Urothelium cell line (cell line): ENCODE data around the gene NUP214.

Source experiments
- DNase-seq: peaks from one replicate; pipeline ENCODE4 v3.0.0; 2011; ENCODE audit warnings: low spot score, mixed read lengths
- FAIRE-seq: peaks from 2 replicates; lab custom pipeline; 2011; peaks lifted over from hg19 to GRCh38; lab: Jason Lieb, UNC

Gene NUP214

DNA sequence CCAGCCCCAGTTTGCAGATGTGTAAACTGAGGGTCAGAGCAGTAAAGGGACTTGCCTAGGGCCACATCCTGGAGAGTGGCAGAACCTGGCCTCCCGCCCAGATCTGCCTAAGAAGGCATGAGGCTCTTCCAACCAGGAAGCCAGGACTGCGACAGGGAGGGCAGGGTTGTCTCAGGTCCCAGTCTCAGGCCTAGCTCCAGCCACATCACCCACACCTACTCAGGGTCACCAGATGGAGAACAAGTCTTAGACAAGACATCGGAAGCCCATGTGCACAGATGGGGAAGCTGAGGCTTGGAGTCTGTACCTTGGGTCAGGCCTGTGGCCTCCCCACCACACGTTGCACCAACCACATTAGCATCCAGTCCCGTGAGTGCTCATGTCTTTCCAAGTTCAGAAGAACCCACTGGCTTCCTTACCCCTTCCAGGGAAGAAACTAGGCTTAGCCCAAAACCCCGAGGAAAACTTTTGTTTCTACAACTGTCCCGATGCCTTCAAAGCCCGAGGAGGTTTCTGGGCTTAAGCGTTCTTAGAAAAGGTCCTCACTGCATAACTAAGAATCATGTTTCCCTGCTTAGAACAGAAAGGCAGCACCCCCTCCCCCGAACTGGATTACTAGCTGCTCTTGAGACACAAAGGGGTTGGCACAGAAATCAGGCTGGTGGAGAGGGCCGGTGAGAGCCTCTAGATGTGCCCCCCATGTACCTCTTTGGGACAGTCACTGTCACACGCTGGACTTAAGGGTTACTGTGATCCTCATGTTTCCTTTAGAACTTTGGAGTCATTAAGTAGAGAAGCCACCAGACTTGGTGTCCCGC lies 148.7 kb downstream of the NUP214 start:
- DNase-seq (no peak), FAIRE-seq (no peak)

DNA sequence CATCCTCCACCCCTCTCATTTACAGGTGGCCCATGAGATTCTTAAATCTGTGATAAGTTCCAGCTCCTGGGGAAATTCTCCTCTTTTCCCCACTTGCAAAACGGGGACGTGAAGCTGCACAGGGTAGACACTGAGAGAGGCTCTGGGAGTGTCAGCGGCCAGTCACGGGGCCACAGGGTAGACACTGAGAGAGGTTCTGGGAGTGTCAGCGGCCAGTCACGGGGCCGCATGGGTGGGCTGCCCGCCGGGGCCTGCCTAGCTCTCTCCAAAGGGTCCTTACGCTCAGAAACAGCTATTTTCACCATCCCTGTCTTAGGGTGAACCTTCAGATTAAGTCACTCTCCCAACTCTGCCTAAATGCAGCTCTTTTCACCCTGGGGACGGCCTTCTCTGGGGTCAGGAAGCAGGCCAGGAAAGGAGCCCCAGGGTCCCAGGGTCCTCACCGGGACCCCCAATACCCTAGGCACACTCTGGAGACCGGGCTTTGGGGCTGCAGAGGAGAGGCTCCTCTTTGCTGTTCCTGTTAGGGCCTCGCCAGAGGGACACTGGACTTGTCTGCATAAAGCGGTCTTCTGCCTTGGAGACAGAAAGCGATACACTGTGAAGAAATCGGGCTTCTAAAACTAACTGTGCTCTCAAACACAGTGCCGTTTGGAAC lies 149.4 kb downstream of the NUP214 start:
- DNase-seq, result no peak
- no peak for FAIRE-seq

DNA sequence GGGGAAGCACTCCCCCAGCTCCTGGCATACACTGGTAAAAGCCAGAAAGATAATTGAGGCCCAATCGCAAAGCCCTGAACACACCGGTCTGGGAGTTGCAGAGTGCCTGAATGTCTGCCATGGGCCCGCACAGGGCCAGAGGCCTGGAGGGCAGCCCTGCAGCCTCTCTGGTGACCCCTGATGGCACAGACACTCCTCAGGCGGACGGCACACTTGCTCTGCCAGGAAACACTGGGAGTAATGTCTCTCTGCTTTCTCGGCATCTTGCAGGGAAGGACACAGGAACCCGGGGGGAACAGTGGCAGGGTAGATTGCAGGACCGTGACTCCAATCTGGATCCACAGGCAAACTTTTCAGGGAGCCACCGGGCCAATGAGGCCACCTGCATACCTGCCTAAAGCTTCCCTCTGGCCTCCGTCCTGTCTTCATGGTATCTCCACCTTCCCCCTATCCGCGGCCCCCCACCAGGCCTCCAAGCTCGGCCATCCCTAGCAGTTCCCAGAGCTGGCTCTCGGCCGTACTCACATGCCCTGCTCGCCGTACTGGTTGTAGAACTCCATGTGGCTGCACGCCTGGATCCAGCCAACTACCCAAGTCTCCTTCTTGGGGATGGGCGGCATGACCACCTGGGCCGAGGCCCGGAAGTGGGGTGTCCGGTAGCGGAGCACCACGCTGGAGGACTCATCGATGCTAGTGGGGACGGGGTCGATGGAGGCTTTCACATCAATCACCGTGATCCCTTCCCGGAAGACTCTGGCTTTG lies 150.1 kb downstream of the NUP214 start:
- DNase-seq (no peak), FAIRE-seq (no peak)

DNA sequence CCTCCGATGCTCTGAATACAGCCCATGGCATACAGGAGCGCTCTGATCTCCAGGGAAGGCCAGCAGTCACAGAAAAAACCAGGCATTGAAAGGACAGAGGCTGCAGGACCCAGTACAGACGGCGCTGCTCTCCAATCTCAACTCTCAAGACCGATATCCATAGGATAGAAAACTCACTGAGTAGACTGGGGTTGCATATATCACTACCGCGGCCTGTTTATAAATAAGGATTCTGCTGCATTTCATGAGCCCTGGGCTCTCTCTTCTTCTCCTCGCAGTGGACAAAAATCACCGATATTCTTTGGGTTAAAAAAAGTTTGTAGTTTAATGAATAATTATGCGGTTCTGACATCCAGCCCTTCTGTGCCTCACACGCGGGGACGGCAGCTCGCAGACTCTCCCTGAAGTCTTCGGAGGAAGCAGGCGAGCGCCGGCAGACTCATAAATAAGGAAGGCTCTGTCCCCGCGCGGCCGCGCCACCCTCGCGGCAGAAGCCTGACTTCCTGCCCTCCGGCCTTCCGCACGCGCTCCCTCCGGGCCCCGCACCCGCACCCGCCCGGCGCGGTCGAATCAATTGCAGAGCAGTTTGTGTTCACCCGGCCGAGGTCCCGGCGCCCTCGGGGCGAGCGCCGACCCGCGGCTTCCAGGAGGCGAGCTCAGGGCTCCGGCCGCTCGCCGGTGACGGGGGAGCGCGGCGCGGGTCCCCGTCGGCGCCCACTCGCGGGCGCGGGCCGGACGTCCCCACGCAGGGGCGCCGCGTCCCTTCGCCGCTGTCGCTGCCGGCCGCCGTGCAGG lies 150.9 kb downstream of the NUP214 start, which contains the start of gene FAM78A:
Gene FAM78A, minus strand, starts transcription at position 417 of the 795 bp plus-strand sequence. Its CDS starts 331 bp downstream, at position 86.
- FAIRE-seq, result no peak

DNA sequence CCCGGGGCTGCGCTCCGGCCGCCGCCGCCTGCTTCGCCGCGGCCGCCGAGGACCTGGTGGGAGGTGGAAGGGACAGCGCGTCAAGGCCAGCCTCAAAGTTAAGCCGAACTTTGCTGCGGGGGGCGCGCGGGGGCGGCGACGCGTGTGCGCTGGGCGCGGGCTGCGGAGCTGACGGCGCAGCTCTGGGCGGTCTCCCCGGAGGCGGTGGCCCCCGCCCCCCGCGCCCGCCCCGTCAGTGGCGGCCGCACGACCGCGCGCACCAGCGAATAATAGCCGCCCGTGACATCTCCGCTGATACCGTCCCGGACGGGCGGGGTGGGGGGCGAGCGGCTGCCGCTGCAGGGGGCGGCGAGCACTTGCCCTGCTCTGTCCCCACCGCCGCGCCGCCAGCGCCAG lies 151.5 kb downstream of the NUP214 start:
- DNase-seq (no peak), FAIRE-seq (no peak)

More for the DNA sequence above, 150.9 kb downstream of the NUP214 start, which contains the start of gene FAM78A:
- DNase-seq, result no peak

DNA sequence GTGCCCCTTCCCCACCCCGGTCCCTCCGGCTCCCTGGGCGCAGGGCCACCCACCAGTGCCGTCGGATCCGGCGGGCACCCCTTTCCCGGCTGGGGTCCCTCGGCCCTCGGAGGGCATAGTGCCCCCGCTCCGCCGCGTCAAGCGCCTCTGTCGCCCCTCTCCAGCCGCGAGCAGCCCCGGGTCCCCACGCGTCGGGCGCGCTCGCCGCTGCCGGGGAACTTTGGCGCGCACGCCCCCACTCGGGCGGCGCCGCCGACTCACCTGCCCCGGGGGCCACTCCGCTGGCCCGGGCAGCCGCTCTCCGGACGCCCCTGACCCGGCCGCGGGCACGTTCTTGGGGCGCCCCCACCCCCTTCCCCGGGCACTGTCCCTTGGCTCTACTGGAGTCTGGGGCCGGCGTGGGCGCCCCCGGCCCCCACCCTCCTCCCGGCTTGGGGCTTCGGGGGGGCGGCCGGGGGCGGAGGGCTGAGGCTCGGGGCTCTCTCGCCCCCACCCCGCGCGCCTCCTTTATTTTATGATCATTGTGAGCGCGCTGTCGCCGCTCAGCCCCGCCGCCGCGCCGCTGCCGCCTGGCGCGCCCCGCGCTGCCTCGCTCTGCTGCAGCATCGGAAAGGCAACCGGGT lies 152.0 kb downstream of the NUP214 start:
- DNase-seq, result peak; percentile 37
- FAIRE-seq, result no peak

DNA sequence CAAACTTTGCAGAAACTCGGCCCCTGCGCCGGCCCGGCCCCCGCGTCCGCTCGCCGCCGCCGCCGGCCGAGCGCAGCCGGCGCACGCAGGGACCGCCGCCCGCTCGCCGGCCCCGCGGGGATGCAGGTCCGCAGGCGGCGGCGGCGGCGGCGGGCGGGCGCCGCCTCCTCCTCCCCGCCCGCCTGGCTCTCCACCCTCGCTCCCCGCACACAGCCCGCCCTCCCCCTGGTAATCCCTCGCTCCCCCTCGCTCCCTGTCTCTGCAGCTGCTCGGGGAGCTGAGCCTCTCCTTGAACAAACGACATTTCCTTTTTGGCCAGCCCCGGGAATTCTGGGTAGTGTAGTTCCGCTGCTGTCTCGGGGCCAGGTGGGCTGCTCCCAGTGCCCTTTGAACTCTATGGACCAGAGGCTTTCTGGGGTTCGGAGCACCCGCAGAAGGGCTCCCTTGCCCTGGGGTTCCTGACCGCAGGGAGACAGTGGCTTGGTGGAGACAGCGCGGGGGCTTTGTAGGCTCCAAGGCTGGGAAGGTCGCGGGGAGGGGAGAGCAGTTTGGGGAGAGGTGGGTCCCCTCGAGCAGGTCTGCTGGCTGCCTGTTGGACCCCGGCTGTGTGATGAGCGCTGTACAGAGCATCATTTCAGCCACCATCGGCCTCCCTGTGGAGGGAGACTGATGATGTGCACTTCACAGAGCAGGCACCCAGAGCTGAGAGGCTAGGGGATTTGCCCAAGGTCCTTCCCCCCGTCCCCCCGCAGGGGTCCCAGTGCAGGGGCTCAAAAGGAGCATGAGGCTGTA lies 152.7 kb downstream of the NUP214 start:
- DNase-seq, result peak; percentile 94
- FAIRE-seq, result no peak

GRCh38 chr9:131278702-131279111 lies 153.3 kb downstream of the NUP214 start:
- FAIRE-seq (no peak), DNase-seq (no peak)

DNA sequence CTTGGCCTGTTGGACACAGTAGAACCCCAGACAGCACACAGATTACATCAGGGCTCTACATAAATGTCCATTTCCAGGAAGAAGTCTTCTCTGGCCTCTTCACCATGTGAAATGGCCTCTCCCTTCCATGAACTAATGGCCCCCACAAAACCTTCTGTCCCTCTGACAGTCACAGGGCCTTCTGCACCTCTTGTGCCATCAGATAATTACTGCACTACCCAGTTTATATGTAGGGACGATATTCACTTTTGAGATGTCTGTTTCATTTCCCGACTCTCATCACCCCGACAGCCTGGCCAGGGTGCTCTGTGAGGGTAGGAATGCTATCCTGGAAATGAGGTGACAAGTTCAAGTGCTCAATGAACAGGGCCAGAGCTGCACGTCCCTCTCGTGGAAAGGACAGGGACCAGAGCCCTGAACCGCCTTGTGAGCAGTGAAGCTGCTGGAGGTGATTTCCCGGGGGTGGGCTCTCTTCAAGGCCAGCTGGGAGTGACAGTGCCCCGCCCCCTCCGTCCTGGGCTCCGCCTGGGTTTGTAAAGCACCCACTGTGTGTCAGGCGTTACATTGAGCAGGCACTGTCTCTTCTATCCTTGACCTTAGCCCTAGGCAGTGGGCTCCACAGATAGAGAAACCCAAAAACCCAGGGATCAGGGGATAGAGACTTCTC lies 153.9 kb downstream of the NUP214 start:
- no peak for DNase-seq
- FAIRE-seq, result no peak

GRCh38 chr9:131279863-131280570 lies 154.6 kb downstream of the NUP214 start:
- FAIRE-seq (no peak), DNase-seq (no peak)

GRCh38 chr9:131280660-131281059 lies 155.3 kb downstream of the NUP214 start:
- no peak for DNase-seq
- FAIRE-seq, result no peak

DNA sequence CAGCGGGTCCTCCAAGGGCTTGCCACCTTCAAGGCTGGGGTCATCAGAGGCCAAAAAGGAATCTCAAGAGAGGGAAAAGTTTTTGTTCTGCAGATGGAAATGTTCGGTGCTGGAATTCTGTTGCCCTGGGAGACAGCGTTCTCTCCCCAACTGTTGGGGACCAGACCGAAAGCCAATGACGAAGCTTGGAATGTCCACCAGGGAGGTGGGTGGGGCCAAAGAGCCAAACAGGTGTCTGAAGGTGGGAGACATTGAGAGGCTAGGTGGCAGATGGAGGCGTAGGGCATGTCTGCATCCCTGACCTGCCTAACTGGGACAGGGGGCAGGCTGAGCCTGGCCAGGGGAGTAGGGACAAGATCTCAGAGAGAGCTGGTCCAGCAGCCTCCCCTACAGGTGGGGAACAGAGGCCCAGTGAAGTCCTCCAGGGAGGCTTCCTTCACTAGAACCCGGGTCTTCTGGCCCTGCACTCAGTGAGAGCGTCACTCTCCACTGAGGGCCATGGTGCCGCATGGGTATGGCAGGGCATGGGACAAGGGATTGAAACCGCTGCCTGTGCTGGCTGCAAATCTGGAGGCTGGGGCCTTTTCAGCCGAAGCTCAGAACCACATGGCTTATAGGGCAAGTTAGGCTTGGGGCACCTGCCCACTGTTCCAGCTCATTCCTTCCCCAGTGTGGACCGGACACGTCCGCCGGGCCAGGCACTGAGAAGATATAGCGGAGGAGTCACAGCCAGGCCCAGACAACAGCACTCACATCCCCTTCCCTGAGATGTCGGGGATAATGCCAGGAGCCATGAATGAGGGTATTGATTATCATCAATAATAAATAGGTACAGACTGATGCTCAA lies 156.0 kb downstream of the NUP214 start:
- FAIRE-seq (no peak), DNase-seq (no peak)

GRCh38 chr9:131282175-131282574 lies 156.8 kb downstream of the NUP214 start:
- DNase-seq, result no peak
- peak; percentile 13 for FAIRE-seq

DNA sequence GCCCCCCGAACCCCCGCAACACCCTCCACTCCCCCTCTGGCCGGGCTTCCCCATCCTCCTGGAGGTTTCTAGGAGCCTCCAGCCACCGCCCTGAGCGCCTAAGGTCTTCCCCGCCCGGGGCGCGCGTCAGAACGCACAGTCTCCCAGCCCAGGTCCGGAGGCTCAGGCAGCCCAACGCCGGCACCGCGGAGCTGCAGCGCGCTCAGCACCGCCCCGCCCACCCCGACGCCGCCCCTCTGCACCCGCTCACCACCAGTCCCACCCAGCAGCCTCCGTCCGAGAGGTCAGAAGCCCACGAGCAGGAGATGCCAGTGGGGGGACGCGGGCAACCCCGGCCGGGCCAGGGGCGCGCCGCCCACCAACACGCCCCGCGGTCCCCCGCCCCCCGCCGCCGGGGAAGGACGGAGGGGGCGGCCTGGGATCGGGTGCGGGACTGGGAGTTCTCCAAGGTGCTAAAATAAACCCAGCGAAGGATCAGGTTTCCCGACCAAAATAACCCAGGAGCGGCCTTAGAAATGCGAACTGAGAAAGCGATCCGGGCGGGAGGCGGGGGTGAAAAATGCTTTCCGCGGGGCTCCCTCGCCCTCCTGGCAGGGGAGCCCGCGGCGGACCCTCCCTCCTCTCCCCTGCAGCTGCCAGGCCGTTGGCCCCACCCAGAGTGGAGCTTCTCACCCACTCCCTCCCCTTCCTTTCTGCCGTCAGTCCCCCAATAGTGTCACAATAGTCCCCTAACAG lies 157.5 kb downstream of the NUP214 start:
- DNase-seq (peak; percentile 62), FAIRE-seq (no peak)
